ENCODE measurements around the gene CACNA2D3.

Gene CACNA2D3

DNA sequence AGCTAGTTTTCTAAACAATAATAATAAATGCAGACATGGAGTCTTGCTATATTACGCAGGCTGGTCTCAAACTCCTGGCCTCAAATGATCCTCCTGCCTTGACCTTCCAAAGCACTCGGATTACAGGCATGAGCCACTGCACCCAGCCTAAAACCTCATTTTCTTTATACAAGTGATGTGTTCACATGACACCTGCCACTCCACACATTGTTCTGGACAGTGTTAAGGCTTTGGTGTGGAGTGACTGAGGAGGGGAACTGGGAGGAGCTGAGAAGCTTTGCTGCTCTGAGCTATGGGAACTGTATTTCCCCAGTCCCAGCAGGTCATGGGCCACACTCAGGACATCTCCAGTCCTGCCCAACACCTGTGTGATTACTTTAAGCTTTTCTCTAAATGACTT is 425.5 kb downstream of the CACNA2D3 start:
- no peak for DNase-seq (ENCODE audit: low spot score)
- Mint-ChIP-seq H3K27ac (no peak overlapping the region), H3K4me3 (no peak overlapping the region), H3K36me3 (ENCODE audit: low read depth) (no peaks in the 10 kb centered on the region), H3K27me3 (ENCODE audit: low read depth) (no peaks in the 10 kb centered on the region), H3K4me1 (ENCODE audit: low read depth) (no peaks in the 10 kb centered on the region), H3K9me3 (no peaks in the 10 kb centered on the region)

DNA sequence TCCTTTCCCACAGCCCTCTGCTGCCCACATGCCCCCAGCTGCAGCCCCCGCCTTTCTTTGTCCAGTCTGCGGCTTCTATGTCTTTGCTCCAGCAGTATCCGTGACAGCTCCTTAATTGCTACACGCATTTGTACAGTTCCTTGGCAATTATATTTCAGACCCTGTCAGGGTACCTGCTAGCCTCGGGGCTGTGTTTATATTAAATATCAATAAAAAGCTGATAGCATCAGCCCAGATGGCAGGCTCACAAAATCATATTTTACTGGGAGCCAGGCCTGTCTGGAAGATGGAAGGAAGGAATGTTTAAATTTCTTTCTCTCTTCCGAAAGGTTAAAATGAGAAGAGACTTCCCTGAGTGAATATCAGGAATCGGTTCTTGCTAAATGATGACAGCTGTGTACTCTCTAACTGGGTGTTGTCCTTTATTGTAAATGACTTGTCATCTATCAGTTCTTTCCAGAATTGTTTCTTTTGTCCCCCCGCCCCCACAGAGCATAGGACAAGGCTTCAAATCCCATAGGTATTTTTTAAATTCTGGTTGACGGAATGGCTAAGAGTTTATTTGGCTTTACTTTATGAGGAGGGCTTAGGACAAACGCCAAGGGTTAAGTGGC is 427.4 kb downstream of the CACNA2D3 start:
- Mint-ChIP-seq H3K9me3 (no peaks in the 10 kb centered on the region), H3K27me3 (ENCODE audit: low read depth) (no peaks in the 10 kb centered on the region), H3K27ac (no peak overlapping the region), H3K36me3 (ENCODE audit: low read depth) (no peaks in the 10 kb centered on the region), H3K4me1 (ENCODE audit: low read depth) (no peaks in the 10 kb centered on the region), H3K4me3 (no peak overlapping the region)
- no peak for DNase-seq (ENCODE audit: low spot score)

DNA sequence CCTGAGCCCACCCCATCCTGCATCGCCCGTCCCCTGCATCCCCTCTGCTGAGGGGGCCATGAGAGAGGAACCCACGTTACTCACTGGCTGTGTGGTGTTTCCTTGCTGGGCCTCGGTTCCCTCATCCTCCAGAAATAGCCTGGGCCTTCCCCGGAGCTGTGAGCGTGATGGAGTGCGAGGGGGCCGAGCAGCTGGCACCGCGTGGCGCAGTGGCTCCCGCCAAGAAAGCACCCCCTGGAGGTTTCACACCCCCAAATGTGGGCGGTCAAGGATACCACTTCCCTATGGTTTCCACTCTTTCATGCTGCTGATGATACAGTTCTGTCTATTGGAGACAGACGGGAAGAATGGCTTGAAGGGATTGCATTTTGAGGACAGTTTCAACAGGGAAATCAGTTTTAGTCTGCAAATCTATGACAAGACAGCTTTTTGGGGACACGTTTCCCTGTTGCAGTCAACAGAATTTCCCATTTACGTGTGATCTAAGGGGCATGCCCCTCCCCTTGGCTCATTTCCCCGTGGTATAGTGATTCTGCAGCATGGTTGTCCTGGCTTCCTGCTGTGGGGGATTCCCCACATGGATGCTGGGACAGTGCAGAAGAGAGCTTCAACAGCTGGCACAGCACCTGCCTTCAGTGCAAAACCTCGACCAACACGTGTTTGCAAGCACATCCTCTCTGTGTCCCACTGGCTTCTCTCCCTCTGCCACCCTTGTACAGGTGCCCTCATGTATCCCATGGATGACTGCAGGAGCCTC is 428.0 kb downstream of the CACNA2D3 start:
- DNase-seq (ENCODE audit: low spot score) = no peak
- Mint-ChIP-seq H3K4me1 (ENCODE audit: low read depth) (no peaks in the 10 kb centered on the region), H3K27ac (no peak overlapping the region), H3K36me3 (ENCODE audit: low read depth) (no peaks in the 10 kb centered on the region), H3K27me3 (ENCODE audit: low read depth) (no peaks in the 10 kb centered on the region), H3K4me3 (no peak overlapping the region), H3K9me3 (no peaks in the 10 kb centered on the region)

DNA sequence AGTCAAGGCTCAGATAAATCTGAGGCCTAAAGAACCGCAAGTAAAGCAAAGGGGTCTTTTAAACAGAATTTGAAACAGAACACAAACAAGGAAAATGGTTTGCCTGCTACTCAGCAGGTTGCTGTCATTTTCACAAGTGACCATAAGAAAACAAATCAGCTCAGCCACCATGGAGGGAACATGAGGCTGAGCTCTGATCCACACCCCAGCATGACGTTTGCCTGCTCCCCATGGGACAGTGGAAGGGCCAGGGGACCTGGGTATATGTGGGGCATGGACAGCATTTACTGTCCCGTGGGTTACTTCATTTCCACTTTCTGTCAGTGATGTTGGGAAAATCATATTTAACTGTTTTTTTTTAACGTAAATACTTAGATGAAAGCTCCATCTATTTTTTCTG is 434.3 kb downstream of the CACNA2D3 start:
- Mint-ChIP-seq H3K4me1 (ENCODE audit: low read depth) (no peaks in the 10 kb centered on the region), H3K4me3 (no peak overlapping the region), H3K27ac (no peak overlapping the region), H3K27me3 (ENCODE audit: low read depth) (no peaks in the 10 kb centered on the region), H3K9me3 (peaks cover 5% of the 10 kb centered on the region), H3K36me3 (ENCODE audit: low read depth) (no peaks in the 10 kb centered on the region)
- DNase-seq (ENCODE audit: low spot score) = no peak

DNA sequence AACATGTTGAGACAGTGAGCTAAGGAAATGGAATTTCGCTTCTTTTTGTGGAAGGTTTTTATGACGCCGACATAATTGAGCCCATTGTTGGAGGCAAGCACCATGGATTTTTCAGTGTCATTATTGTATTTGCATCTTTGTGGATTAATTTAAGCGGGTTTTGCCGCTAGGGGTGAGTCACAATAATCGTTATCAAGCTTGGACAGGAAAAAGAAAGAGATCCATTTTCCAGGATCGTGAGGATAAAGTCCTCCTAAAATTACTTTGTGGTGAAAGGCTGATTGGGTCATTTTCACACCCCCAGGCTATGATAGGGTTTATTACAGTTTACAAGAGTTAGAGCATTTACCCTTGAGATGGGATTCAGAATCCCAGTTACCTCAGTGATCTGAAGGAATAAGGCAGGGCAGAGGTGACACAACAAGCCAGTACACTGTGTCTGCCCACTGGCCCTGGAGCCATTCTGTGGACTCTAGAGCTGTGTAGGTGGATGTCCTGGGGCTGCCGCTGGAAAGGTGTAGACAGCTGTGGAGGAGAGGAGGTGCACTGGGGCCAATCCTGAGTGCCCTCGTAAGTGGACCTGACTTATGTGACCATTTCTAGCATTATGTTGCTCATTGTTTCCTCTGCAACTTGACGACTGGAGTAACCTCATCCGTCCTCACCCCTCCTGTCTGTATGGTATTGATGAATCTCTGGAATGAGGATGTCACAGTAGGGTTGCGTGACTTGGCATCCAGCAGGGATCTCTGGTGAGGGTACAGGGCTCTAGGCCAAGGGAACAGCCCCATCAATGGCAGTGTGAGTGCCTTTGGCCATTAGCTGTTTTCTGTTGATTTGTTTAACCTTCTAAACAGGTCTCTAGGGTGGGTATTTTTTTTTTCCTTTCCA is 435.4 kb downstream of the CACNA2D3 start:
- Mint-ChIP-seq H3K27ac (no peak overlapping the region), H3K27me3 (ENCODE audit: low read depth) (no peaks in the 10 kb centered on the region), H3K4me3 (no peak overlapping the region), H3K4me1 (ENCODE audit: low read depth) (no peaks in the 10 kb centered on the region), H3K9me3 (peaks cover 5% of the 10 kb centered on the region), H3K36me3 (ENCODE audit: low read depth) (no peaks in the 10 kb centered on the region)
- DNase-seq (ENCODE audit: low spot score) = no peak

DNA sequence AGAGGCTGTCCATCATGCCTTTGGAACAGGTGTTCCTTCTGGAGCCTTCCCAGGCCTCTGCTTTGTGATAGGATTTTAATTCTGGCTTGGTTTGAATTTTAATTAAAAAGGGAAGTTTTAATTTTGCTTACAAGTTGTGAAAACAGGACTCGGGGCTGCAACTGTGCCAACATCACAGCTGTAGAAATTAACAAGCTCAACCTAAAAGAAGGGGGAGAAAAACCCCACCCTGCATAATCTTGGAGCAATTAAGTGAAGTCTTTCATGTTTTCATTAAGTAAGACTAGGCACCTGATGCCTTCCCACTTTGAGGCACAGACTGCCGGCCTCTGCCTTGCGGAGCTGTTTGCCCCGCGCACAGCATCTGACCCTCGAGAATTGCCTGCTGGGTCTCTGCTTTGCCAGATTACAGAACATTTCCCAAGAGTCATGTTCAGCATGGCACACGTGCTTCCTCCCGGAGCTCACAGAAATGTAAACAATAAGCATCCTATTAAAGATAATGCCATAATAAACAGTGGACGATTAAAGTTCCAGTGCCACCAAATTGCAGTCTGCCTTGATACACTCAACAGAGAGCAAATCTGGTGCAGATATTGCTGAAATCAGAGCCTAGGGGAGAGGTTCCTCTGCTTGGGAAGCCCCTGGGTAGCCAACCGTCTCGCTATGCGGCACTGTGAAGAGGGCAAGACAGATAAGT is 441.3 kb downstream of the CACNA2D3 start:
- Mint-ChIP-seq H3K27ac (no peak overlapping the region), H3K9me3 (peaks cover 5% of the 10 kb centered on the region), H3K36me3 (ENCODE audit: low read depth) (no peaks in the 10 kb centered on the region)

DNA sequence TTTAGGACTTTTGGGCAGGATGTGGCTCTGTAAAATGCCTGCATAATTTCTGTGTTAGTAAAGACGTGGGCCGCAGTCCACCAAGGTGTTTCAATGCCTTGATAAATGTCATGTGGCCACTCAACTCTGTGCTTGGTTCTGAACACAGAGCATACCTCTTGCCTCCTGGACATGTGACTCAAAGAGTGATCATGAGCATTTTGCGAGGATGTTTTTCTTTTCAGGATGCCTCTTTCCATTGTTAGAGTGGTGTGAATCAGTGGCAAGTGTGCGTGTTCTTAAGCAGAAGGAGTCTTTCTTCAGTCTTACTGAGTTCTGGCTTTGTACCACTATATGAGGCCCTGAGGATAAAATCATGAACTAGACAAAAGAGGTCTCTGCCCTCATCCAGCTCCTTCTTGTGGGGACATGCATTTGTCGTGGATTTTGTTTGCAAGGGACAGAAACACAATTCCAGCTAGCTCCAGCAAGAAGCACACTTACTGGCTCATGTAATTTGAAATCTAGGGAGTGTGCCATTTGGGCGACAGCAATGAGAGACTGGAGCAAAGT is 442.1 kb downstream of the CACNA2D3 start:
- Mint-ChIP-seq H3K27ac (no peak overlapping the region), H3K36me3 (ENCODE audit: low read depth) (no peaks in the 10 kb centered on the region)

More for the DNA sequence above, 441.3 kb downstream of the CACNA2D3 start:
- no peaks in the 10 kb centered on the region for H3K4me1 Mint-ChIP-seq (ENCODE audit: low read depth)
- no peak for DNase-seq (ENCODE audit: low spot score)
- H3K27me3 Mint-ChIP-seq (ENCODE audit: low read depth) = no peaks in the 10 kb centered on the region
- H3K4me3 Mint-ChIP-seq = no peak overlapping the region

DNA sequence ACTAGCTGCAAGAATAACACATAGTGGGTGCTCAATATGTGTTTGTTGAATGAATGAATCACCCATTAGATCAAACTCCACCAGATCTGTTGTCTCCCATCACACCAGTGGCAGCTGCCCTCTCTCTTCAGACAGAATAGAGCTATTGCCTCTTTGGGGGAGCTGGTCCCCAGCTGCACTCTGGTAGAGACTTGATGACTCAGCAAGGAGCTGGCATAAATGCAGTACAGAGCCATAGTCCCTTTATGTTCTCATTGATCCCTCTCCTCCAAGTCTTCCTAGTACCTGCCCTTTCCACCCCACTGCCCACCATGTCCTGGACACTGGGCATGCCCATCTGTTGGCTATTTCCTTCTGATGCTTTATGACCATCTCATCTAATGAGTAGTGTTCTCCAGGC is 443.6 kb downstream of the CACNA2D3 start:
- Mint-ChIP-seq H3K4me3 (no peak overlapping the region), H3K9me3 (no peaks in the 10 kb centered on the region), H3K36me3 (ENCODE audit: low read depth) (no peaks in the 10 kb centered on the region), H3K27ac (no peak overlapping the region), H3K27me3 (ENCODE audit: low read depth) (no peaks in the 10 kb centered on the region), H3K4me1 (ENCODE audit: low read depth) (no peaks in the 10 kb centered on the region)
- no peak for DNase-seq (ENCODE audit: low spot score)

More for the DNA sequence above, 442.1 kb downstream of the CACNA2D3 start:
- H3K4me1 Mint-ChIP-seq (ENCODE audit: low read depth) = no peaks in the 10 kb centered on the region
- H3K4me3 Mint-ChIP-seq = no peak overlapping the region
- H3K9me3 Mint-ChIP-seq = peaks cover 5% of the 10 kb centered on the region
- no peak for DNase-seq (ENCODE audit: low spot score)
- H3K27me3 Mint-ChIP-seq (ENCODE audit: low read depth) = no peaks in the 10 kb centered on the region

DNA sequence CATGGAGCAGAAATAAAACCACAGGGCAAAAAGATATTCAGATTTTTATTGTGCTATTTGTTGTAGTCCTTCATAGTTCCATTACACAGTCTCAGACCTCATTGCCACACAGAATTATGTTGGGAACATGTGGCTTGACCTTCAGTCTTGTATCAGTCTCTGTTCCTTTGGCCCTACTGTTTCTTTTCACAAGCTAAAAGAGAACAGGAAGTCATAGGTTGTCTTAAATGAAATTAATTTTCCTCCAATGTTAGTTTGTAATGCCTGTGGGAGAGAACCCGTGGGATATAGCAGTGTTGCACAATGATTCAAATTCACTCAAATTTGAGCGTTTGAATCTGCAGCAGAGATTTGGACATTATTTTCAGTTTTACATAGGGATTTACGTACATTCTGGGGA is 445.6 kb downstream of the CACNA2D3 start:
- H3K4me1 Mint-ChIP-seq (ENCODE audit: low read depth) = no peaks in the 10 kb centered on the region
- no peaks in the 10 kb centered on the region for H3K9me3 Mint-ChIP-seq
- DNase-seq (ENCODE audit: low spot score) = no peak
- H3K27me3 Mint-ChIP-seq (ENCODE audit: low read depth) = no peaks in the 10 kb centered on the region
- no peak overlapping the region for H3K4me3 Mint-ChIP-seq
- H3K27ac Mint-ChIP-seq = no peak overlapping the region
- no peaks in the 10 kb centered on the region for H3K36me3 Mint-ChIP-seq (ENCODE audit: low read depth)

DNA sequence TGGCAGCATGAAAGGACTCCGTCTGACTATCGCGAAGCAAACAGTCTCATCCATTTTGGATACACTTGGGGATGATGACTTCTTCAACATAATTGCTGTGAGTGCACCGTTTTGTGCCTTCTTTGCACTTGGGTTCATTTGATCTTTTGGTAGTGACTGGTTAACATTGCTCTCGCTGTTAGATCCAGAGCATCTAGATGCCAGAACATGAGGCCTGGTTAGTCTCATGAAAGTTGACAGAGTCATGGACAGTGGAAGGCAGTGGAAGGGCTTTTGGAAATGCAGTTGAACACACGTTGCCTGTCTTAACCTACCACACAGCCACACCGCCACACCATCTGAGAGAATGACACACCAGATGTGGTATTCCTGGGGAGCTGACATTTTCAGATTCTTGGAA is 447.7 kb downstream of the CACNA2D3 start:
- H3K4me1 Mint-ChIP-seq (ENCODE audit: low read depth) = no peaks in the 10 kb centered on the region
- DNase-seq (ENCODE audit: low spot score) = no peak
- no peaks in the 10 kb centered on the region for H3K9me3 Mint-ChIP-seq
- no peak overlapping the region for H3K27ac Mint-ChIP-seq
- no peak overlapping the region for H3K4me3 Mint-ChIP-seq
- no peaks in the 10 kb centered on the region for H3K36me3 Mint-ChIP-seq (ENCODE audit: low read depth)
- H3K27me3 Mint-ChIP-seq (ENCODE audit: low read depth) = no peaks in the 10 kb centered on the region

DNA sequence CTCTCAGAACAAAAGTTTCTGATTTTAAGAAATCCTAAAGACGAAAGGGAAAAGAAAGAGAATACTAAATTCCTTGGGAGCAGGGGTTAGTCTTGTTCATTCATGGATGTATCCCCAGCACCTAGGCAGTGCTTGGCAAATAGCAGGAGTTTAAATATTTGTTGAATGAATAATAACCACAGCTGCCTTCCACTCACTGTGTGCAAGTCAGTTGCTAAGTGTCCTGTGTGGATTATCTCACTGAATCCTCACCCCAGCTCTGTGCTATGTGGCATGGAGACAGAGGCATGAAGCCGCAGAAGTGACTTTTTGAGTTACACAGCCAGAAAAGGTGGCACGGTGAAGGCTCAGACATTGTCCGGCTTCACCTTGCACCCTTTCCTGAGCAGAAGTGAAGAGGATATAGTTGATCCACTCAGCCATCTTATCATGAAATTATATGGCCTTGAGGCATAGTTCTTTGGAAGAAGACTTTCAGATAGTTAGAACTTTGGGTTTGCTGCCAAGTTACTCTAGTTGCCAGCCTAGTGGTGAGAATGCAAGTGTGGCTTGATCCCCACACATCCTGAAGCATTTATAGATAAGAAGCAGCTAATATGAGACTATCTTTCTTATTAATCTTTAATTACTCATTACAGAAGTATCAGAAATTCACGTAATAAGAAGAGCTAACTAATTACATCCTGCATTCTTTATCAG is 450.0 kb downstream of the CACNA2D3 start:
- no peaks in the 10 kb centered on the region for H3K36me3 Mint-ChIP-seq (ENCODE audit: low read depth)
- H3K27me3 Mint-ChIP-seq (ENCODE audit: low read depth) = no peaks in the 10 kb centered on the region
- H3K4me3 Mint-ChIP-seq = no peak overlapping the region
- no peaks in the 10 kb centered on the region for H3K9me3 Mint-ChIP-seq
- H3K4me1 Mint-ChIP-seq (ENCODE audit: low read depth) = no peaks in the 10 kb centered on the region
- DNase-seq (ENCODE audit: low spot score) = no peak
- H3K27ac Mint-ChIP-seq = no peak overlapping the region

DNA sequence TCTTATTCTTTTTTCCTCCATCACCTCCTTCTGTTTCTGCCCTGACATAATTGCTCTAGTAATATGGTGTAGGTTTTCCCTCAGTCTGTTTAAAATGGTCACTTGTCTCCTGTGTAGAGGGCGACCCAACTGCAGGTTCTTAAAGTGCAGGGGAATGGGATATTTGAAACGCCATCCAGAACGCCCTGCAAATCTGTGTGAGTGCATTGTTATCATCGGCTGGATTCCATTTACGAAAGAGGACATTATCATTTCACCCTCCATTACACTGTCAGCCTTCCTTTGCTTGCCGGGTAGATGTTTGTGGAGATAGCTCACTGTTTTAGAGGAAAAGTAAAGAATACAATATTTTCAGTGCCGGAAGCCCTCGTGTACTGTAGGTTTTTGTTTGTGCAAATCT is 451.5 kb downstream of the CACNA2D3 start:
- no peak for DNase-seq (ENCODE audit: low spot score)
- H3K27ac Mint-ChIP-seq = no peak overlapping the region
- no peaks in the 10 kb centered on the region for H3K4me1 Mint-ChIP-seq (ENCODE audit: low read depth)
- H3K36me3 Mint-ChIP-seq (ENCODE audit: low read depth) = no peaks in the 10 kb centered on the region
- H3K27me3 Mint-ChIP-seq (ENCODE audit: low read depth) = no peaks in the 10 kb centered on the region
- no peaks in the 10 kb centered on the region for H3K9me3 Mint-ChIP-seq
- H3K4me3 Mint-ChIP-seq = no peak overlapping the region
